WTC11 (cell line): Measurements from ENCODE around the gene TPTE2. TPM values are rescaled to one million over a fixed set of nuclear protein-coding genes. Genes with fewer than 3 reads are reported as not detected.

Experiments
- ATAC-seq: fragments of 200-7000 bp; cut with Tn5 transposase; 2 replicates; pipeline ENCODE4 v1.10.0; 2021; ENCODE audit warnings: mild to moderate bottlenecking, moderate library complexity
- CTCF ChIA-PET: fragments of 300-600 bp; sonication (Branson Sonifier 250); formaldehyde crosslinking; loops from one replicate; lab custom pipeline; 2021; ENCODE audit warnings: antibody characterized with exemption; lab: Charles Lee
- POLR2A ChIA-PET: fragments of 350-600 bp; sonication (Branson Sonifier 250); formaldehyde crosslinking; loops from one replicate; lab custom pipeline; 2021; ENCODE audit warnings: antibody characterized with exemption; lab: Charles Lee
- DNase-seq: peaks from one replicate; pipeline ENCODE4 v3.0.0; 2021; ENCODE audit warnings: low spot score
- H3K27ac Mint-ChIP-seq: 2 replicates; pipeline ENCODE4 v1.8.0; 2021; ENCODE audit warnings: mixed read lengths
- H3K27me3 Mint-ChIP-seq: 2 replicates; pipeline ENCODE4 v1.8.0; 2021; ENCODE audit warnings: low read depth, mild to moderate bottlenecking, moderate library complexity, mixed read lengths
- H3K36me3 Mint-ChIP-seq: 2 replicates; pipeline ENCODE4 v1.8.0; 2021; ENCODE audit warnings: mixed read lengths
- H3K4me1 Mint-ChIP-seq: 2 replicates; pipeline ENCODE4 v1.8.0; 2022; ENCODE audit warnings: mixed read lengths
- H3K4me3 Mint-ChIP-seq: 2 replicates; pipeline ENCODE4 v1.8.0; 2021; ENCODE audit warnings: mild to moderate bottlenecking, moderate library complexity, mixed read lengths
- H3K9me3 Mint-ChIP-seq: 2 replicates; pipeline ENCODE4 v1.8.0; 2021; ENCODE audit warnings: mixed read lengths
- CREB1 ChIP-seq: sonication (generic); formaldehyde crosslinking; IDR thresholded peaks from 2 replicates; pipeline ENCODE4 v1.8.0; 2023; ENCODE audit warnings: mild to moderate bottlenecking, missing genetic modification reagents
- E2F5 ChIP-seq: sonication (generic); formaldehyde crosslinking; IDR thresholded peaks from 2 replicates; pipeline ENCODE4 v1.8.1; 2022; ENCODE audit warnings: mild to moderate bottlenecking, moderate library complexity, missing genetic modification reagents
- ELF4 ChIP-seq: sonication (generic); formaldehyde crosslinking; IDR thresholded peaks from 2 replicates; pipeline ENCODE4 v1.8.1; 2022; ENCODE audit warnings: low read depth, mild to moderate bottlenecking, moderate library complexity, missing genetic modification reagents
- ERG ChIP-seq: fragments of 250-450 bp; sonication (Bioruptor Pico); IDR thresholded peaks from 2 replicates; pipeline ENCODE4 v1.8.0; 2021; ENCODE audit warnings: mild to moderate bottlenecking
- FOXP4 ChIP-seq: sonication (generic); formaldehyde crosslinking; IDR thresholded peaks from 2 replicates; pipeline ENCODE4 v1.8.0; 2022; ENCODE audit warnings: mild to moderate bottlenecking, missing genetic modification reagents
- HMGXB4 ChIP-seq: sonication (generic); formaldehyde crosslinking; IDR thresholded peaks from 2 replicates; pipeline ENCODE4 v1.8.1; 2023; ENCODE audit warnings: mild to moderate bottlenecking, moderate library complexity, missing genetic modification reagents
- IRF2 ChIP-seq: sonication (generic); formaldehyde crosslinking; IDR thresholded peaks from 2 replicates; pipeline ENCODE4 v1.8.0; 2022; ENCODE audit warnings: low read depth, missing genetic modification reagents, borderline replicate concordance
- MLX ChIP-seq: sonication (generic); formaldehyde crosslinking; IDR thresholded peaks from 2 replicates; pipeline ENCODE4 v1.8.1; 2023; ENCODE audit warnings: mild to moderate bottlenecking, missing genetic modification reagents, moderate library complexity
- SMAD4 ChIP-seq: sonication (generic); formaldehyde crosslinking; IDR thresholded peaks from 2 replicates; pipeline ENCODE4 v1.8.0; 2022; ENCODE audit warnings: mild to moderate bottlenecking, missing genetic modification reagents
- USF2 ChIP-seq: sonication (generic); formaldehyde crosslinking; IDR thresholded peaks from 2 replicates; pipeline ENCODE4 v1.8.1; 2023; ENCODE audit warnings: mild to moderate bottlenecking, missing genetic modification reagents, moderate library complexity
- ZNF232 ChIP-seq: sonication (generic); formaldehyde crosslinking; IDR thresholded peaks from 2 replicates; pipeline ENCODE4 v1.8.0; 2022; ENCODE audit warnings: mild to moderate bottlenecking, missing genetic modification reagents
- ZNF512 ChIP-seq: sonication (generic); formaldehyde crosslinking; IDR thresholded peaks from 2 replicates; pipeline ENCODE4 v1.8.1; 2022; ENCODE audit warnings: missing genetic modification reagents, borderline replicate concordance
- total RNA-seq: library from RNA; stranded (reverse); gene quantifications from 3 replicates; pipeline ENCODE4 v1.2.3, GENCODE V29; 2021
- TF ChIP-seq, protein P1 (sequence below): sonication (generic); formaldehyde crosslinking; IDR thresholded peaks from 2 replicates; pipeline ENCODE4 v1.8.1; 2023; ENCODE audit warnings: mild to moderate bottlenecking, missing genetic modification reagents
- TF ChIP-seq, protein P2 (sequence below): fragments of 200-600 bp; IDR thresholded peaks from 2 replicates; pipeline ENCODE4 v1.8.0; 2022; ENCODE audit warnings: antibody characterized with exemption
- TF ChIP-seq, protein P3 (sequence below): sonication (generic); formaldehyde crosslinking; IDR thresholded peaks from 2 replicates; pipeline ENCODE4 v1.8.0; 2022; ENCODE audit warnings: missing genetic modification reagents

TPTE2 gene
- total RNA-seq, 1 experiment from 2014 or later: not detected

DNA sequence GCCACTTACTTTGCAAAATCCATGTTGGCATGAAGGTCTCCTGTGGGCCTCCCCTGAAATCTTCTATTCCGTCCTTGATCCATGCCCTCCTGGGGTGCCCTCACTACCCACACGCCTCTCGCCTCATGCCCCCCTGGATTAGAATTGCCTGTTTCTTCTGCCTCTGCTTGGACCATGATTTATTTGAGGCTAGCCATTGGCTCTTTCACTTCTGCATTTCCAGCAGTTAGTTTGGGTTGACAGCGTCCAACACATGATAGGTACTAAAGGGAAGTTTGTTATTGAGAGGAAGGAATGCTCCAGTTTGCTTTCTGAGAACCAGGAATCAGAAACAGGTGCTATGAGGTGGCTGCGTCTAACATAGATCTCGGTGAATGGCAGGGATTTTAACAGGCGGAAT, 30.5 kb upstream of the TPTE2 start (continued):
- TF ChIP-seq, protein P1, sequence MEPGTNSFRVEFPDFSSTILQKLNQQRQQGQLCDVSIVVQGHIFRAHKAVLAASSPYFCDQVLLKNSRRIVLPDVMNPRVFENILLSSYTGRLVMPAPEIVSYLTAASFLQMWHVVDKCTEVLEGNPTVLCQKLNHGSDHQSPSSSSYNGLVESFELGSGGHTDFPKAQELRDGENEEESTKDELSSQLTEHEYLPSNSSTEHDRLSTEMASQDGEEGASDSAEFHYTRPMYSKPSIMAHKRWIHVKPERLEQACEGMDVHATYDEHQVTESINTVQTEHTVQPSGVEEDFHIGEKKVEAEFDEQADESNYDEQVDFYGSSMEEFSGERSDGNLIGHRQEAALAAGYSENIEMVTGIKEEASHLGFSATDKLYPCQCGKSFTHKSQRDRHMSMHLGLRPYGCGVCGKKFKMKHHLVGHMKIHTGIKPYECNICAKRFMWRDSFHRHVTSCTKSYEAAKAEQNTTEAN (CRISPR knock-in tag): no peak
- TF ChIP-seq, protein P2, sequence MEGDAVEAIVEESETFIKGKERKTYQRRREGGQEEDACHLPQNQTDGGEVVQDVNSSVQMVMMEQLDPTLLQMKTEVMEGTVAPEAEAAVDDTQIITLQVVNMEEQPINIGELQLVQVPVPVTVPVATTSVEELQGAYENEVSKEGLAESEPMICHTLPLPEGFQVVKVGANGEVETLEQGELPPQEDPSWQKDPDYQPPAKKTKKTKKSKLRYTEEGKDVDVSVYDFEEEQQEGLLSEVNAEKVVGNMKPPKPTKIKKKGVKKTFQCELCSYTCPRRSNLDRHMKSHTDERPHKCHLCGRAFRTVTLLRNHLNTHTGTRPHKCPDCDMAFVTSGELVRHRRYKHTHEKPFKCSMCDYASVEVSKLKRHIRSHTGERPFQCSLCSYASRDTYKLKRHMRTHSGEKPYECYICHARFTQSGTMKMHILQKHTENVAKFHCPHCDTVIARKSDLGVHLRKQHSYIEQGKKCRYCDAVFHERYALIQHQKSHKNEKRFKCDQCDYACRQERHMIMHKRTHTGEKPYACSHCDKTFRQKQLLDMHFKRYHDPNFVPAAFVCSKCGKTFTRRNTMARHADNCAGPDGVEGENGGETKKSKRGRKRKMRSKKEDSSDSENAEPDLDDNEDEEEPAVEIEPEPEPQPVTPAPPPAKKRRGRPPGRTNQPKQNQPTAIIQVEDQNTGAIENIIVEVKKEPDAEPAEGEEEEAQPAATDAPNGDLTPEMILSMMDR: no peak
- TF ChIP-seq ELF4 (CRISPR knock-in tag): no peak
- TF ChIP-seq E2F5 (CRISPR knock-in tag): no peak
- TF ChIP-seq, protein P3, sequence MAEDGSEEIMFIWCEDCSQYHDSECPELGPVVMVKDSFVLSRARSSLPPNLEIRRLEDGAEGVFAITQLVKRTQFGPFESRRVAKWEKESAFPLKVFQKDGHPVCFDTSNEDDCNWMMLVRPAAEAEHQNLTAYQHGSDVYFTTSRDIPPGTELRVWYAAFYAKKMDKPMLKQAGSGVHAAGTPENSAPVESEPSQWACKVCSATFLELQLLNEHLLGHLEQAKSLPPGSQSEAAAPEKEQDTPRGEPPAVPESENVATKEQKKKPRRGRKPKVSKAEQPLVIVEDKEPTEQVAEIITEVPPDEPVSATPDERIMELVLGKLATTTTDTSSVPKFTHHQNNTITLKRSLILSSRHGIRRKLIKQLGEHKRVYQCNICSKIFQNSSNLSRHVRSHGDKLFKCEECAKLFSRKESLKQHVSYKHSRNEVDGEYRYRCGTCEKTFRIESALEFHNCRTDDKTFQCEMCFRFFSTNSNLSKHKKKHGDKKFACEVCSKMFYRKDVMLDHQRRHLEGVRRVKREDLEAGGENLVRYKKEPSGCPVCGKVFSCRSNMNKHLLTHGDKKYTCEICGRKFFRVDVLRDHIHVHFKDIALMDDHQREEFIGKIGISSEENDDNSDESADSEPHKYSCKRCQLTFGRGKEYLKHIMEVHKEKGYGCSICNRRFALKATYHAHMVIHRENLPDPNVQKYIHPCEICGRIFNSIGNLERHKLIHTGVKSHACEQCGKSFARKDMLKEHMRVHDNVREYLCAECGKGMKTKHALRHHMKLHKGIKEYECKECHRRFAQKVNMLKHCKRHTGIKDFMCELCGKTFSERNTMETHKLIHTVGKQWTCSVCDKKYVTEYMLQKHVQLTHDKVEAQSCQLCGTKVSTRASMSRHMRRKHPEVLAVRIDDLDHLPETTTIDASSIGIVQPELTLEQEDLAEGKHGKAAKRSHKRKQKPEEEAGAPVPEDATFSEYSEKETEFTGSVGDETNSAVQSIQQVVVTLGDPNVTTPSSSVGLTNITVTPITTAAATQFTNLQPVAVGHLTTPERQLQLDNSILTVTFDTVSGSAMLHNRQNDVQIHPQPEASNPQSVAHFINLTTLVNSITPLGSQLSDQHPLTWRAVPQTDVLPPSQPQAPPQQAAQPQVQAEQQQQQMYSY (CRISPR knock-in tag): no peak

DNA sequence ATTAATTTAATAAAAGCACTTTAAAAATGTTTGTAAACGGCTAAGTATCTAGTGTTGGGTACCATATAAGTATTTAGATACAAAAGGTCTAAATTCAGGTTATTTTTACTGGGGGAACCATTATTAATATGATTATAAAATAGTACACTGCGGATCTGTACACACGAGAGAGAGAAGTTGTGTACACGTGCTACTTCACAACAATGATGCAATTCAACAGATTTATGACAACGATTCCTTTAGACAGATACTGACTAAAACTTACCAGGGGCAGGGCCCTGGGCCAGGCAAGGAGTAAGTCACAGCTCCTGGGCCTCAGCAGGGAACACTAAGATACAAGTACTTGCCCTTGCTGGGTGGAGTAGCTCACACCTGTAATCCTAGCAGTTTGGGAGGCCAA, 29.1 kb upstream of the TPTE2 start:
- no peak for ATAC-seq
- no peak for DNase-seq
- Mint-ChIP-seq H3K27ac (no peak overlapping the region), H3K4me3 (no peak overlapping the region), H3K9me3 (peaks cover 78% of the 10 kb centered on the region), H3K36me3 (peaks cover 28% of the 10 kb centered on the region), H3K4me1 (no peaks in the 10 kb centered on the region), H3K27me3 (peaks cover 10% of the 10 kb centered on the region)
- ChIA-PET POLR2A (no interaction called here), CTCF (no interaction called here)
- no peak for TF ChIP-seq MLX

DNA sequence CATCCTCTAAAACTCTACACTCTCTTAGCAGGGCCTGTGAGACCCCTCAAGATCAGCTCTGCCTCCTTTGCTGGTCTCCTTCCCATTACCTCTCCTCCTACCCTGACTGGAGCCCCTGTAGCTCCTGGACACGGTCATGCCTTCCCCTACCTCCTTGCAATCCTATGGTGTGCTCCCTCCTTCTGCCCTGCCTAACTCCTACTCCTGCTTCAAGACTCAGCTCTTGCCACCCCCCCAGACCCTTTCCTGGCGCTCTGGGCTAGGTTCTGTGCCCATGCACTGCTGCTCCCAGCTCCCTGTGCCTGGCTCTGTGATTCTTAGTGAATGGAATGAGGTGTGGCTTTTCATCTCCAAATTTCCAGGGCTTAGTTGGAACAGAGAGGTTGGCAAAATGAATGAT, 28.0 kb upstream of the TPTE2 start:
- CTCF ChIA-PET: no interaction called here
- POLR2A ChIA-PET: no interaction called here
- ATAC-seq (no peak), DNase-seq (no peak)
- Mint-ChIP-seq H3K27me3 (peaks cover 10% of the 10 kb centered on the region), H3K4me1 (no peaks in the 10 kb centered on the region), H3K27ac (no peak overlapping the region), H3K36me3 (peaks cover 28% of the 10 kb centered on the region), H3K4me3 (no peak overlapping the region), H3K9me3 (peaks cover 79% of the 10 kb centered on the region)
- no peak for TF ChIP-seq USF2 (CRISPR knock-in tag)
- TF ChIP-seq ZNF512: no peak
- no peak for TF ChIP-seq SMAD4
- no peak for TF ChIP-seq IRF2
- TF ChIP-seq MLX: no peak
- TF ChIP-seq HMGXB4 (CRISPR knock-in tag): no peak
- no peak for TF ChIP-seq ERG (CRISPR knock-in tag)
- no peak for TF ChIP-seq ZNF232 (CRISPR knock-in tag)
- no peak for TF ChIP-seq CREB1 (CRISPR knock-in tag)
- TF ChIP-seq FOXP4 (CRISPR knock-in tag): no peak
